HEK293T (cell line): ENCODE data around the gene CD99.
"Not testable (repeated sequence)": the region's sequence is repeated elsewhere in the genome, so short reads cannot be mapped to it uniquely, and the experiment has no call there.

Experiments
- CTCF ChIA-PET: fragments of 350-600 bp; formaldehyde crosslinking; extraction: SDS; loops from one replicate; lab custom pipeline; 2021; ENCODE audit warnings: antibody characterized with exemption, inconsistent platforms; lab: Yijun Ruan, JAX
- POLR2A ChIA-PET: fragments of 350-600 bp; formaldehyde crosslinking; extraction: SDS; loops from one replicate; lab custom pipeline; 2020; ENCODE audit warnings: antibody characterized with exemption, inconsistent platforms; lab: Yijun Ruan, JAX
- DNase-seq: peaks from one replicate; pipeline ENCODE4 v3.0.0; 2012; ENCODE audit warnings: mixed read lengths; ENCODE audit errors: extremely low spot score
- ARNT ChIP-seq: fragments of 450-650 bp; IDR thresholded peaks from 2 replicates; pipeline ENCODE4 v1.6.1; 2017; ENCODE audit warnings: mild to moderate bottlenecking
- BHLHE40 ChIP-seq: fragments of 450-650 bp; IDR thresholded peaks from 2 replicates; pipeline ENCODE4 v1.6.1; 2016; ENCODE audit warnings: mild to moderate bottlenecking, moderate library complexity, borderline replicate concordance
- CTBP1 ChIP-seq: fragments of 450-650 bp; IDR thresholded peaks from 2 replicates; pipeline ENCODE4 v1.6.1; 2016; ENCODE audit warnings: borderline replicate concordance
- ELF4 ChIP-seq: fragments of 450-650 bp; IDR thresholded peaks from 2 replicates; pipeline ENCODE4 v1.6.1; 2017; ENCODE audit warnings: antibody characterized with exemption
- FOXA1 ChIP-seq: fragments of 450-650 bp; IDR thresholded peaks from 2 replicates; pipeline ENCODE4 v1.6.1; 2016; ENCODE audit warnings: mild to moderate bottlenecking
- FOXK2 ChIP-seq: fragments of 450-650 bp; IDR thresholded peaks from 2 replicates; pipeline ENCODE4 v1.6.1; 2016; ENCODE audit warnings: mild to moderate bottlenecking
- FOXM1 ChIP-seq: fragments of 450-650 bp; IDR thresholded peaks from 2 replicates; pipeline ENCODE4 v1.6.1; 2017; ENCODE audit warnings: mild to moderate bottlenecking, borderline replicate concordance
- HDGF ChIP-seq: fragments of 450-650 bp; IDR thresholded peaks from 2 replicates; pipeline ENCODE4 v1.6.1; 2017; ENCODE audit warnings: antibody characterized with exemption, borderline replicate concordance
- L3MBTL2 ChIP-seq: fragments of 450-650 bp; conservative IDR thresholded peaks from 2 replicates; pipeline ENCODE4 v1.6.1; 2016; ENCODE audit warnings: mild to moderate bottlenecking
- LEF1 ChIP-seq: fragments of 450-650 bp; IDR thresholded peaks from 2 replicates; pipeline ENCODE4 v1.6.1; 2017; ENCODE audit warnings: mild to moderate bottlenecking, borderline replicate concordance
- NFRKB ChIP-seq: fragments of 450-650 bp; IDR thresholded peaks from 2 replicates; pipeline ENCODE4 v1.6.1; 2016; ENCODE audit warnings: mild to moderate bottlenecking, moderate library complexity
- SP1 ChIP-seq: fragments of 450-650 bp; IDR thresholded peaks from 2 replicates; pipeline ENCODE4 v1.6.1; 2017
- SUZ12 ChIP-seq: fragments of 450-650 bp; IDR thresholded peaks from 2 replicates; pipeline ENCODE4 v1.6.1; 2016; ENCODE audit warnings: mild to moderate bottlenecking
- TARDBP ChIP-seq: fragments of 450-650 bp; IDR thresholded peaks from 2 replicates; pipeline ENCODE4 v1.6.1; 2016
- ZNF384 ChIP-seq: fragments of 450-650 bp; IDR thresholded peaks from 2 replicates; pipeline ENCODE4 v1.6.1; 2016
- TF ChIP-seq, protein P1 (sequence below): fragments of 450-650 bp; IDR thresholded peaks from 2 replicates; pipeline ENCODE4 v1.6.1; 2016

Gene CD99

DNA sequence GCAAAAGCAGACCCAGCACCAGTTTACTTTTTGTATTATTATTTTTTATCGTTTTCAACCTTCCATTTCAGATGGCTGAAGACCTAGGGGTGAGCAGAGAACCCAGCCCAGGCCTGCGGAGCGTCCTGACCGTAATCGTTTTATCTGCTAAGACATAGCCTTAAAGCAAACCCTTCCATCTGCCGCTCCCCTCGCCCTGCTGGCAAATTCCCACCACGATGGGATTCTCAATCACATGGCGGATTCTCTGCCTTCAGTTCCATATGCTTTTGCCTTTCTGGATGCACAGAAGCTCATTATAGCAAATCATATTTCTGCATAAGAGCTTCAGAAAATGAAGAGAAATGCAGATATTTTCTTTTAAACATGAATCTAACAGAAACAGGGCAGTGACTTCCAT lies 42.2 kb downstream of the CD99 start:
- no peak for DNase-seq
- ChIA-PET POLR2A (no interaction called here), CTCF (no interaction called here)
- TF ChIP-seq FOXM1 (no peak), ZNF384 (no peak), CTBP1 (no peak), TARDBP (no peak), SP1 (no peak), ARNT (no peak)

DNA sequence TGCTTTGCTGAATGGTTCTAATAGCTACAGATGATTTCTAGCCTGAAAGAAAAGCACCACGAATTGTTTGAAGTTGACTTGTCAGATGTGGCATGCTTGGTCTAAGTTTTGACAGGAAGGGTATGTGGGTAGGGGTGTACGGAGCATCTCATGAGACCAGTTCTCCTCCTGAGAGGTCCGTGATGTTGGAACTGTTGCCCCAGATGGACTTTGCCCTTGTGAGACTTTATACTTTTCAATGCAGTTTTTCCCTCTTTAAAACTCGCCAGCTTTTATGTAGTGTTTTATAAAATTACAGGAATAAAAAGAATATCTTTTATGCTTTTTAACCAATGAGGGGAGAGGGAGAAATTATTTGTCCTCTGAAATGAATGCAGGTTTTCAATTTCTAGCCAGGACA lies 44.2 kb downstream of the CD99 start:
- POLR2A ChIA-PET = no interaction called here
- no peak for DNase-seq
- TF ChIP-seq ARNT = no peak
- TF ChIP-seq SUZ12 = no peak
- no peak for TF ChIP-seq ZNF384
- TF ChIP-seq L3MBTL2 = no peak
- TF ChIP-seq CTBP1 = no peak
- no peak for TF ChIP-seq FOXM1
- no peak for TF ChIP-seq NFRKB
- CTCF ChIA-PET = no interaction called here

DNA sequence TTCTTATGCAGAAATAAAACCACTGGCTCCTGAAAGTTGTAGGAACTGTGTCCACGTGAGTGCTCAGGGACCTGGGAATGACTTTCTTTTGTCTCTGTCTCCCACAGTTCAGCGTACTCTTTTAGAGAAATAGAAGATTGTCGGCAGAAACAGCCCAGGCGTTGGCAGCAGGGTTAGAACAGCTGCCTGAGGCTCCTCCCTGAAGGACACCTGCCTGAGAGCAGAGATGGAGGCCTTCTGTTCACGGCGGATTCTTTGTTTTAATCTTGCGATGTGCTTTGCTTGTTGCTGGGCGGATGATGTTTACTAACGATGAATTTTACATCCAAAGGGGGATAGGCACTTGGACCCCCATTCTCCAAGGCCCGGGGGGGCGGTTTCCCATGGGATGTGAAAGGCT lies 49.6 kb downstream of the CD99 start:
- no peak for TF ChIP-seq CTBP1
- TF ChIP-seq SP1 = no peak
- TF ChIP-seq, protein P1, sequence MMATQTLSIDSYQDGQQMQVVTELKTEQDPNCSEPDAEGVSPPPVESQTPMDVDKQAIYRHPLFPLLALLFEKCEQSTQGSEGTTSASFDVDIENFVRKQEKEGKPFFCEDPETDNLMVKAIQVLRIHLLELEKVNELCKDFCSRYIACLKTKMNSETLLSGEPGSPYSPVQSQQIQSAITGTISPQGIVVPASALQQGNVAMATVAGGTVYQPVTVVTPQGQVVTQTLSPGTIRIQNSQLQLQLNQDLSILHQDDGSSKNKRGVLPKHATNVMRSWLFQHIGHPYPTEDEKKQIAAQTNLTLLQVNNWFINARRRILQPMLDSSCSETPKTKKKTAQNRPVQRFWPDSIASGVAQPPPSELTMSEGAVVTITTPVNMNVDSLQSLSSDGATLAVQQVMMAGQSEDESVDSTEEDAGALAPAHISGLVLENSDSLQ = no peak
- TF ChIP-seq FOXK2 = no peak
- no peak for TF ChIP-seq BHLHE40
- no peak for TF ChIP-seq SUZ12
- TF ChIP-seq TARDBP = no peak
- TF ChIP-seq HDGF = no peak
- TF ChIP-seq ZNF384 = no peak
- TF ChIP-seq ELF4 = no peak
- no peak for TF ChIP-seq NFRKB
- TF ChIP-seq L3MBTL2 = no peak
- ChIA-PET POLR2A (no interaction called here), CTCF (no interaction called here)
- DNase-seq = no peak

DNA sequence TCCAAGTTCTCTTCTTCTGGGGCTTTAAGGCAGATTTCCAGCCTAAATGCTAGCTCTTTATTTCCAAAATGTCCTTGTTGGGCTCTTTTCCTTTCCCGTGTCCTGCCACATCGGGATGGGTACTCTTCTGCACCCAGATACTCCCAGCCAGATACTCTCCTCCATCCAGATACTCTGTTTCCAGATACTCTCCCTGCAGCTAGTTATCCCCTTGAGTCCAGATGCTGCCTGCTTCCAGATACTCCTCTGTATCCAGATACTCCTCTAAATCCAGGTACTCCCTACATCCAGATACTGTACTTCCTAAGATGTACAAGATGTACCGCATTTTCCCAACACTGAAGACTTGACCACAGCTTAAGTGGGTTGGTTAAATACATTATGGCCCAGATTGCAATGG lies 50.3 kb downstream of the CD99 start:
- no peak for DNase-seq
- CTCF ChIA-PET = no interaction called here
- TF ChIP-seq, protein P1 = no peak
- TF ChIP-seq ZNF384 = no peak
- TF ChIP-seq FOXM1 = no peak
- TF ChIP-seq SP1 = no peak
- no peak for TF ChIP-seq FOXA1
- no peak for TF ChIP-seq NFRKB
- TF ChIP-seq TARDBP = no peak
- POLR2A ChIA-PET = no interaction called here

DNA sequence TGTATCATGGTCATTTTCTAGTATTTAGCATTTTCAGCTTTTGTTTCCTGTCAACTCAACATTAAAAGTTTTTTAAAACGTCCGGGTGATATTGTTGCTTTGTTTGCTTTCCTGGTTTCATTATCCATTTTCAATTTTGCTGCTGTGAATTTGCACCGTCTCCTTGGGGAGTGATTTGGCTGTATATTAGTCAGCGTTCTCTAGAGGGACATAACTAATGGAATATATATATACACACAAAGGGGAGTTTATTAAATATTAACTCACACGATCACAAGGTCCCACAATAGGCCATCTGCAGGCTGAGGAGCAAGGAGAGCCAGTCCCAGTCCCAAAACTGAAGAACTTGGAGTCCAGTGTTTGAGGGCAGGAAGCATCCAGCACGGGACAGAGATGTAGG lies 55.2 kb downstream of the CD99 start:
- DNase-seq, CTCF ChIA-PET, POLR2A ChIA-PET: not testable (repeated sequence)

DNA sequence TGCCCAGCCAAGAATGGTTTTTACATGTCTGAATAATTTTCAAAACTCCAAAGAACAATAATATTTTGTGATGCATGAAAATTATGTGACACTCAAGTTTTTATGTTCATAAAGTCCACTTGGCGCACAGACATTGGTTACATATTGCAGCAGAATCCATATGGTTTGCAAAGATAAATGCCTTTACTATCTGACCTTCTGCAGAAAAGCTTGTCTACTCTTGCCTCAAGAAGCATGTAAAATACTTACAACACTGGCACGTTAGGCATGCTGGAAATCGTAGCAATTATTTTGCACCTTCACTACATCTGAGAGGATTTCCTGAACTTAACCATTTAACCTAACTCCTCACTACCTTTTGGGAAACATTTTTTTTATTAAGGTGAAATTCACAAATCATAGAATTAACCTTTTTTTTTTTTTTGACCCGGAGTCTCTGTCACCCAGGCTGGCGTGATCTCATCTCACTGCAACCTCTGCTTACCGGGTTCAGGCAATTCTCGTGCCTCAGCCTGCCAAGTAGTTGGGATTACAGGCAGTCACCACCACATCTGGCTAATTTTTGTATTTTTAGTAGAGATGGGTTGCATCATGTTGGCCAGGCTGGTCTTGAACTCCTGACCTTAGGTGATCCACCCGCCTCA lies 57.2 kb downstream of the CD99 start:
- no peak for DNase-seq
- ChIA-PET CTCF (no interaction called here), POLR2A (no interaction called here)
- TF ChIP-seq FOXM1 (no peak), L3MBTL2 (no peak), FOXA1 (no peak), ZNF384 (no peak), FOXK2 (no peak), SP1 (no peak)
- TF ChIP-seq, protein P1 = no peak

DNA sequence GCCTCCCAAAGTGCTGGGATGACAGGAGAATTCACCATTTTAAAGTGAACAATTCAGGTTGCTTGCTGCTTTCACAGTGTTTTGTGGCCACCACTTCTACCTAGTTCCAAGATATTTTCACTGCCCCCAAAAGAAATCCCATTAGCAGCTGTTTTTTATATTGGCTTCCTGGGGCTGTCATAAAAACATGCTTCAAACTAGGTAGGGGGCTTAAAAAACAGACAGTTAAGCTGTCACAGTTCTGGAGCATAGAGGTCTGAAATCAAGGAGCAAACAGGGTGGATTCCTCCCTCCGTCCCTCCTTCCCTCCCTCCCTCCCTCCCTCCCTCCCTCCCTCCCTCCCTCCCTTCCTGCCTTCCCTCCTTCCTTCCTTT lies 57.7 kb downstream of the CD99 start:
- CTCF ChIA-PET = no interaction called here
- TF ChIP-seq FOXK2 (no peak), LEF1 (no peak), SP1 (no peak), ZNF384 (no peak)
- POLR2A ChIA-PET = no interaction called here
- DNase-seq = no peak

DNA sequence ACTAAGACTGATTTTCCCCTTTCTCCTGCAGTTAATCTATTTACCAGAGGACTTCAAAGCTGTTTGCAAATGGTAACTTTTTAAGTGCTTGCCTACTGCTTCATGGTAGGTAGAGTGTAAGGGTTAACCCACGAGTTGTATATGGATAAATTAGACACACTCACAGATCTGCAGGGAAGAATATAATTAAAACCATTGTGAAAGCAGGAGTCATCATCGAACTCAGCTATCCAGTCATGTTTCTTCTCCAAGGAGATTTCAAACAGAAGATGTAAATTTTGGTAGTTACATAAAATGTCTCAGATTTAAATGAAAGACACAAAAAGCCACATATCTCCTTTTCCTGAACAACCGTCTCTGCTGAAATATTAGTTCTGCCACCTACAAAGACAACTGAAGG lies 60.2 kb downstream of the CD99 start:
- ChIA-PET POLR2A (no interaction called here), CTCF (no interaction called here)
- DNase-seq = no peak
- TF ChIP-seq CTBP1 = no peak
- TF ChIP-seq L3MBTL2 = no peak
- no peak for TF ChIP-seq FOXA1
- no peak for TF ChIP-seq ARNT
- TF ChIP-seq SP1 = no peak
- no peak for TF ChIP-seq NFRKB
- no peak for TF ChIP-seq BHLHE40
- no peak for TF ChIP-seq ZNF384
- TF ChIP-seq HDGF = no peak
- no peak for TF ChIP-seq ELF4
- TF ChIP-seq SUZ12 = no peak
- no peak for TF ChIP-seq FOXM1
- TF ChIP-seq TARDBP = no peak
- no peak for TF ChIP-seq FOXK2

DNA sequence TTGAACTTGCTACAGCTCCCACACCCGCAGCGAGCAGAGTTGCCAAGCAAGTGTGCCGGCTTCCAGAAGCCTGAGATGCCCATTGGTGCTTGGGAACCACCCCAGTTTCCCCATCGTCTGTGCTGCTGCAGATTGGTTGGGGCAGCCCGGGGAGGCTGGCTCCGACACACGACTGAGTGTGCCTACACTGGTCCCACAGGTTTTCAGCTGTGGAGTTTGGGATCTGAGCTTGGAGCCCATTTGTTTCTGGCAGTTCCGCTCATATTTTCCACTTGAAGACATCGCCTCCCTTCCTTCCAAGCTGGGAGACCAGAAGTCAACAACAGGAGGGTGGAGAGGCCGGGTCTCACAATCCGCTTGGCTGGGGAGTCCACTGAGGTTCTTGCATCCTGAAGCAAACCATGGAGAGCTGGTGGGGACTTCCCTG lies 60.8 kb downstream of the CD99 start, which contains the start of gene XG:
TSS of gene XG (plus strand) at position 167 of the 427 bp plus-strand sequence. CDS start at position 402, 235 bp downstream.
- CTCF ChIA-PET, DNase-seq, POLR2A ChIA-PET: not testable (repeated sequence)

DNA sequence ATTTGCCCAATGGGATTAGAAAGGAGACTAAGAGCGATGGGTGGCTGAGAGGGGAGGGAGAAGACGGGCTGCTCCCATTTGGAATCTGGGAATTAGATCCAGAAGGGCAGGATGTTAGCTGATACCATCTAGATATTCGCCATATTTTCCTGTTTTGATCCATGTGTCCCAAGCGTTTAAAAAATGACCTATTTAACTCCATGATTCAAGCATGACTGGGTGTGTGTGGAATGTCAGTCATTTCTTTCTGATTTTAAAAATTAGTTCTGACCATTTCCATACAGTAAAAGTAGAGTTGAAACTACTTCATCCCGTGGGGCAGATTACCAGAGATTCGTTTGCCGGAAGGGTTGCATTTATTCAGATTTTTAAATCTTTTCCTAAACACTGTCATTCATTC lies 61.3 kb downstream of the CD99 start:
- POLR2A ChIA-PET, CTCF ChIA-PET, DNase-seq: not testable (repeated sequence)

DNA sequence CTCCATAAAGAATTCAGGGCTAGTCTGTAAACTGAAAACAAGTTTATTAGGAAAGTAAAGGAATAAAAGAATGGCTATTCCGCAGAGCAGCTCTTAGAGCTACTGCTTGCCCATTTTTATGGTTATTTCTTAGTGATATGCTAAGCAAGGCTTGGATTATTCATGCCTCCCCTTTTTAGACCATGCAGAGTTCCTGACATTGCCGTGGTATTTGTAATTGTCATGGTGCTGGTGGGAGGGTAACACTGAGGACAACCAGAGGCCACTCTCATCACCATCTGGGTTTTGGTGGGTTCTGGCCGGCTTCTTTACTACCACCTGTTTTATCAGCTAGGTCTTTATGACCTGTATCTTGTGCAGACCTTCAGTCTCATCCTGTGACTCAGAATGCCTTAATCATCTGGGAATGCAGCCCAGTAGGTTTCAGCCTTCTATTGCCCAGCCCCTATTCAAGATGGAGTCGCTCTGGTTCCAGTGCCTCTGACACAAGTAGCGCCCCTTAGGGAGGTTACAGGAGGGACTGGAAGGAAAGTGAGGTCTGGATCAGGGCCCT lies 64.1 kb downstream of the CD99 start:
- POLR2A ChIA-PET, CTCF ChIA-PET, DNase-seq: not testable (repeated sequence)
